Effector memory CD4-positive, alpha-beta T cell (primary cell): ENCODE results near the gene CHD1.

Experiments
- DNase-seq, 3 donors: peaks; one replicate each; pipeline ENCODE4 v3.0.0-alpha.2; 2020
- H3K27ac ChIP-seq: 2 replicates; pipeline ENCODE4 v1.7.0; 2013; ENCODE audit warnings: mild to moderate bottlenecking, low read length, moderate library complexity; ENCODE audit not compliant: insufficient read depth, poor library complexity, severe bottlenecking
- H3K27me3 ChIP-seq: replicated peaks from 2 replicates; pipeline ENCODE4 v1.7.0; 2013; ENCODE audit warnings: mild to moderate bottlenecking, low read length; ENCODE audit not compliant: insufficient read depth, control insufficient read depth, poor library complexity, severe bottlenecking
- H3K36me3 ChIP-seq: 2 replicates; pipeline ENCODE4 v1.7.0; 2013; ENCODE audit warnings: mild to moderate bottlenecking, low read length, moderate library complexity; ENCODE audit not compliant: control insufficient read depth, insufficient read depth
- H3K4me1 ChIP-seq: 2 replicates; pipeline ENCODE4 v1.7.0; 2013; ENCODE audit warnings: low read length, mild to moderate bottlenecking; ENCODE audit not compliant: control insufficient read depth, insufficient read depth, poor library complexity, severe bottlenecking
- H3K4me3 ChIP-seq: 2 replicates; pipeline ENCODE4 v1.7.0; 2013; ENCODE audit warnings: low read length, low read depth, mild to moderate bottlenecking; ENCODE audit not compliant: insufficient read depth, poor library complexity, severe bottlenecking
- H3K9me3 ChIP-seq: 2 replicates; pipeline ENCODE4 v1.7.0; 2013; ENCODE audit warnings: mild to moderate bottlenecking, low read length, moderate library complexity; ENCODE audit not compliant: control insufficient read depth

CHD1 gene

GRCh38 chr5:98827161-98827560 lies 101.6 kb downstream of the CHD1 start:
- no peak overlapping the region for H3K27ac ChIP-seq
- no peaks in the 10 kb centered on the region for H3K36me3 ChIP-seq
- no peaks in the 10 kb centered on the region for H3K9me3 ChIP-seq
- H3K4me1 ChIP-seq, result no peaks in the 10 kb centered on the region
- H3K4me3 ChIP-seq, result no peak overlapping the region
- DNase-seq, result no peak
- H3K27me3 ChIP-seq, result no peaks in the 10 kb centered on the region

- H3K27me3 ChIP-seq, result no peaks in the 10 kb centered on the region
- DNase-seq, result no peak
- H3K4me1 ChIP-seq, result no peaks in the 10 kb centered on the region
- no peak overlapping the region for H3K27ac ChIP-seq
- no peaks in the 10 kb centered on the region for H3K9me3 ChIP-seq
- no peaks in the 10 kb centered on the region for H3K36me3 ChIP-seq
- no peak overlapping the region for H3K4me3 ChIP-seq
These were observed 103.0 kb downstream of the CHD1 start for GRCh38 chr5:98825582-98826375.

GRCh38 chr5:98816582-98817222 lies 112.1 kb downstream of the CHD1 start:
- Histone ChIP-seq H3K9me3 (no peaks in the 10 kb centered on the region), H3K4me3 (no peak overlapping the region), H3K27ac (no peak overlapping the region), H3K36me3 (no peaks in the 10 kb centered on the region), H3K27me3 (no peaks in the 10 kb centered on the region), H3K4me1 (no peaks in the 10 kb centered on the region)
- DNase-seq, result no peak

- Histone ChIP-seq H3K36me3 (no peaks in the 10 kb centered on the region), H3K4me1 (no peaks in the 10 kb centered on the region), H3K27ac (no peak overlapping the region), H3K9me3 (no peaks in the 10 kb centered on the region), H3K27me3 (no peaks in the 10 kb centered on the region), H3K4me3 (no peak overlapping the region)
- DNase-seq, result no peak
These were observed 115.1 kb downstream of the CHD1 start for GRCh38 chr5:98813755-98814154.

GRCh38 chr5:98810206-98810605 lies 118.6 kb downstream of the CHD1 start:
- H3K4me1 ChIP-seq, result no peaks in the 10 kb centered on the region
- H3K4me3 ChIP-seq, result no peak overlapping the region
- no peaks in the 10 kb centered on the region for H3K36me3 ChIP-seq
- no peaks in the 10 kb centered on the region for H3K27me3 ChIP-seq
- H3K9me3 ChIP-seq, result no peaks in the 10 kb centered on the region
- DNase-seq, result no peak
- H3K27ac ChIP-seq, result no peak overlapping the region

- no peak overlapping the region for H3K4me3 ChIP-seq
- H3K4me1 ChIP-seq, result no peaks in the 10 kb centered on the region
- no peaks in the 10 kb centered on the region for H3K27me3 ChIP-seq
- no peak overlapping the region for H3K27ac ChIP-seq
- H3K36me3 ChIP-seq, result no peaks in the 10 kb centered on the region
- no peaks in the 10 kb centered on the region for H3K9me3 ChIP-seq
- DNase-seq, result no peak
These were observed 121.0 kb downstream of the CHD1 start for GRCh38 chr5:98807806-98808205.

GRCh38 chr5:98805070-98805469 lies 123.7 kb downstream of the CHD1 start:
- H3K27ac ChIP-seq, result no peak overlapping the region
- H3K36me3 ChIP-seq, result no peaks in the 10 kb centered on the region
- no peaks in the 10 kb centered on the region for H3K27me3 ChIP-seq
- DNase-seq, result no peak
- no peaks in the 10 kb centered on the region for H3K4me1 ChIP-seq
- no peak overlapping the region for H3K4me3 ChIP-seq
- no peaks in the 10 kb centered on the region for H3K9me3 ChIP-seq

GRCh38 chr5:98804066-98804465 lies 124.7 kb downstream of the CHD1 start:
- no peaks in the 10 kb centered on the region for H3K4me1 ChIP-seq
- H3K36me3 ChIP-seq, result no peaks in the 10 kb centered on the region
- no peaks in the 10 kb centered on the region for H3K9me3 ChIP-seq
- no peak overlapping the region for H3K4me3 ChIP-seq
- no peaks in the 10 kb centered on the region for H3K27me3 ChIP-seq
- DNase-seq, result no peak
- H3K27ac ChIP-seq, result no peak overlapping the region
